GM20000 (cell line): Measurements from ENCODE around the gene ZBTB7B.

Source experiments
- DNase-seq: peaks from one replicate; pipeline ENCODE4 v3.0.0; 2012; ENCODE audit warnings: low spot score
- TF ChIP-seq, protein P1 (sequence below): IDR thresholded peaks from 2 replicates; pipeline ENCODE4 v1.5.1; 2012; ENCODE audit warnings: mild to moderate bottlenecking, control low read depth; ENCODE audit errors: extremely low read depth, missing control alignments

The ZBTB7B gene

DNA sequence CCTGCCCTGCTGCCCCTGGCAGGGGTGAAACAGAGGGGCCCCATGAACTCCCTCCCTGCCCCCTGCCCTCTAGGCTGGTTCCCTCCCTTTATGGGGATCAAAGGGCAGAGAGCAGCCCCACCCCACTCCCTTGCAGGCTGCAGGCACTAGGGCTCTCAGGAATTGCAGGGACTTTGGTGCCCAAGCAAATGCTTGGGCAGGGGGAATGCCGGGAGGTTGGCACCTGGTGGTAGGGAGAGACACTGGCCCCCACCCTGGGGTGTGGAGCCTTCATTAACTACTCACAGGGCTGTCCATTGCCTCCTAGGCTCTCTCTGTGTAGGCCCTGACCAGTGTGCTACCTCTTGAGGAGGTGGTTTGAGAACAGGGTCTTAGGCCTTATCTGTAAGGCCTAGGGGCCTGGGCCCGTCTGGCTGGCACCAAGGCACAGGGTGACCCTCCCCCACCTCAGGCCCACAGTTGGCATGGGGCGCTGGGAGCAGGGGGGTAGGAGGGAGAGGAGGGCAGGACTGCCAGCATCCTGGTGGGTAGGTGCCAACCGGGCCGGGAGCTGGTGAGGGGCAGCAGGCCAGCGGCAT, 4.7 kb downstream of the ZBTB7B start:
- no peak for DNase-seq
- TF ChIP-seq, protein P1, sequence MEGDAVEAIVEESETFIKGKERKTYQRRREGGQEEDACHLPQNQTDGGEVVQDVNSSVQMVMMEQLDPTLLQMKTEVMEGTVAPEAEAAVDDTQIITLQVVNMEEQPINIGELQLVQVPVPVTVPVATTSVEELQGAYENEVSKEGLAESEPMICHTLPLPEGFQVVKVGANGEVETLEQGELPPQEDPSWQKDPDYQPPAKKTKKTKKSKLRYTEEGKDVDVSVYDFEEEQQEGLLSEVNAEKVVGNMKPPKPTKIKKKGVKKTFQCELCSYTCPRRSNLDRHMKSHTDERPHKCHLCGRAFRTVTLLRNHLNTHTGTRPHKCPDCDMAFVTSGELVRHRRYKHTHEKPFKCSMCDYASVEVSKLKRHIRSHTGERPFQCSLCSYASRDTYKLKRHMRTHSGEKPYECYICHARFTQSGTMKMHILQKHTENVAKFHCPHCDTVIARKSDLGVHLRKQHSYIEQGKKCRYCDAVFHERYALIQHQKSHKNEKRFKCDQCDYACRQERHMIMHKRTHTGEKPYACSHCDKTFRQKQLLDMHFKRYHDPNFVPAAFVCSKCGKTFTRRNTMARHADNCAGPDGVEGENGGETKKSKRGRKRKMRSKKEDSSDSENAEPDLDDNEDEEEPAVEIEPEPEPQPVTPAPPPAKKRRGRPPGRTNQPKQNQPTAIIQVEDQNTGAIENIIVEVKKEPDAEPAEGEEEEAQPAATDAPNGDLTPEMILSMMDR: no peak

DNA sequence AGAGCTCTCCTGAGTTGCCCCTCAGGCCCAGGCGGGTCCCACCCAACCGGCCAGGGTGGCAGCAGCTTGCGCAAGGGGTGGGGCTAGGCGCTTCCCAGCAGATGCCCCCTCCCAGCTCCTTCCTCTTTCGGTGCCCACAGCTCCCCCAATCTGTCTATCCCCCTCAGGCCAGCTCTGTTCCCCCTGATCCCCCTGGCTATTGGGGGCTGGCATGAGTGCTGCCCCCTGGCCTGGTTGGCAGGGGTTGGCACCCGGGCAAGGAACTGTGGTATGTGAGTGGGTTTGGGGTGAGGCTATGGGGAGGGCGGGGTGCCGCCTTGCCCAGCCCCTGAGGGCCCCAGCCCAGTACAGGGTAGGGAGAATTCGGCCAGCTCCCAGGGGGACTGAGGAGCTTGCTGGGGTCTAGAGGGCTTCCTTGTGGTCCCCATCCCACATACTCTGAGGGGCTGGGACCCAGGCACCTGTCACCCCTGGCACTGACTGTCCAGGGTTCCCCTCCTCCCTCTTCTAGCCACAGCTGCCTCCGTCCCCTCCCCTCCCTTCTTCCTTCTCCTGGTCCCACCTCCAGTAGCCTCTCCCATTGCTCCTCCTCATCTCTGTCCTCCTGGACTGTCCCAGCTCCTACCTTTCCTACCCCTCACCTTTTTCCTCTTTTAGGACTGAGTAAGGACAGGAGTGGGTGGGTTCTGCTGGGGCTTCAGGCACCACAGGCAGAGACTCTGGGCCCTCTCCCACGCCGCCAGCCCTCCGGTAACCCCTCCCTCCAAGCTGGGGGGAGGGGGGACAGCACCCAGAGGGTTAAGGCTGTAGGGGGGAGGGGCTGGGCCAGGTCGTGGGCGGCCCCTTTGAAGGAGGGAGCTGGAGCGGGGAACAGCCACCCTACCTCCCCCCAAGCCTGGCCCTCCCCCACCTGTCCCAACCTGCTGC, 5.7 kb downstream of the ZBTB7B start:
- DNase-seq: no peak
- TF ChIP-seq, protein P1: no peak

DNA sequence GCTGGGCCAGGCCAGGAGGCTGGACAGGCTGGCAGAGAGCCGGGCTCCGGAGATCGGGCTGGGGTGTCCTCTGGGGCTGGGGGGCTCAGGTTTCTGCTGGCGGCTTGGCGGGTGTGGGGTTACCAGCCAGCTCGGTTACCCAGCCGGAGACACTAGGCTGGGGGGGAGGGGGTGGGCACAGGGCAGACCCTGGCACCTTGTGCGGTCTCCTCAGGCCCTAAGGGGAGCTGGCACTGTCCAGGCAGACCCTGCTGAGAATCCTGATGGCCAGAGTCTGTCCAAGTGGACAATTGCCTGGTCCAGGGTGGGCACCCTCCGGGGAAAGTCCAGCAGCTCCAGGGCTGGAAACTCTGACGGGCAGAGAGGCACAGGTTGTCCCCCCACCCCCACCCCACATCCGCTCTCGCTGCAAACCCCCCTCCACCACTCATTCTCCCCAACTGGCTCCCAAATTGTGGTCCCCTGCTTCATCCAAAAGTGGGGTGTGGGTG, 6.7 kb downstream of the ZBTB7B start:
- no peak for DNase-seq
- TF ChIP-seq, protein P1: no peak

DNA sequence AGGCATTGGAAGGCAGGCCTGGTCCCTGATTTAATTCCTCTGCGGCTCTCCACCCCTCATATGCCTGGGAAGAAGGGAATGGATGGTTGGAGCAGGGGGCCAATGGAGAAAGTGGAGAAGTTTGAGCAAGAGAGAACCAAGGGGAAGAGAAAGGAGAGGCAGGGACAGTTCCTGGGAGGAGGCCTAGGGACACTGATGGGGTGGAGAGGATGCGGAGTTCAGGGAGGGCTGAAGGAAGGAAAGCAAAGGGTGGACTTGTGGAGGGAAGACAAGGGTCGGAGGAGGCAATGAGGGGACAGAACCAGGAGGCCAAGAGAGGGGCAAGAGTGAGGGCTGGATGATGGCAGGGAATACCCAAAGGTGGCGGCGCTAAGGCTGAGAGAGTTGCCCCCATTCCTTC, 7.1 kb downstream of the ZBTB7B start:
- TF ChIP-seq, protein P1: no peak
- DNase-seq: no peak

DNA sequence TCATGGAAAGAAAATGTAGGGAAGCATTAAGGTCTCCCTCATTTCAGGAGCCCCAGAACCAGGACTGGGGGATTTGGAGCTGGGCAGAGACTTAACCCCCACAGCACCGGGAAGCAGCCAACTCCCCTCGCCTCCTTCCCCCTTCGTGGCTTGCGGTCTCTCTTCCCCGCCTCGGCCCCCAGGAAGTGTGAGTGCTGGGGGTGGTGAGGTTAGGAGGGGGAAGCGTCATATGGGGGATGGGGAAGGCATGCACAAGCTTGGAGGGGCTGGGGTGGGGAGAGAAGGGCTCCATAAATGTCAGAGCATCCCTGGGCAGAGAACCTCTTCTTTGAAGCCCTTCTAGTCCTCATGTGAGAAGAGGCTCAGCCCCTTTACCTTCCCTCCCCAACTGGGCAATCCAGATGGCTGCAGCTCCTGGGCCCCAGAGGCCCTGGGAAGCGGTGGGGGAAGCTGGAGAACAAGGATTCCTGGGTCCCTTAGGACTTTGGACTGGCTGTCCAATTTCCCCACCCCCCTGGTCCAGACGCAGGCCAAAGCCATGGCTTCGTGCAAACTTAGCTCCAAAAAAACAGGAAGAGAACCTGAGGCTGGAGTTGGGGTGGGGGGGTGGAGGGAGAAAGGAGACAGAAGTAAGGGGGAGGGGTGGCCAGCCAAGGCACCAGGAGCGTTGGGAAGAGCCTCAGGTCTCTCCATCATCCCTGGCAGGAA, 7.8 kb downstream of the ZBTB7B start:
- TF ChIP-seq, protein P1: no peak
- no peak for DNase-seq

DNA sequence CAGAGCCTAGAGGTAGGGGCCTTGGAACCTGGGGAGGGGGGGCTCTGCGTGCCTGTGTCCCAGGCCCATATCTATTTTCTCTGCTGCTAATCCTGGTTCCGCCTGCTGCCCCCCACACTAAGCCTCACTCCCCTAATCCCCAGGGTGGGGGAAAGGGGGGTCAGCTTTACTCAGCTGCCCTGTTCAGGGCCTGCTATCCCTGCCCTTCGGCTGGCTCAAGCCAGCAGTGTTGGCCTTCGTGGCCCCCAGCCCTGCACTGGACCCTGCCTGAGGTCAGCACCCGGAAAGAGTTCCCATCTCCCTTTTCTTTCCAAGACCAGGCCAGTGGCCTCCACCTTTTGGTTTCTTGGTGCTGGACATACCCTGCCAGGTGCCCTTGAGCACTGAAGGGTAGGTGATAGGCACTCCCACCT, 8.4 kb downstream of the ZBTB7B start:
- TF ChIP-seq, protein P1: no peak
- DNase-seq: no peak

DNA sequence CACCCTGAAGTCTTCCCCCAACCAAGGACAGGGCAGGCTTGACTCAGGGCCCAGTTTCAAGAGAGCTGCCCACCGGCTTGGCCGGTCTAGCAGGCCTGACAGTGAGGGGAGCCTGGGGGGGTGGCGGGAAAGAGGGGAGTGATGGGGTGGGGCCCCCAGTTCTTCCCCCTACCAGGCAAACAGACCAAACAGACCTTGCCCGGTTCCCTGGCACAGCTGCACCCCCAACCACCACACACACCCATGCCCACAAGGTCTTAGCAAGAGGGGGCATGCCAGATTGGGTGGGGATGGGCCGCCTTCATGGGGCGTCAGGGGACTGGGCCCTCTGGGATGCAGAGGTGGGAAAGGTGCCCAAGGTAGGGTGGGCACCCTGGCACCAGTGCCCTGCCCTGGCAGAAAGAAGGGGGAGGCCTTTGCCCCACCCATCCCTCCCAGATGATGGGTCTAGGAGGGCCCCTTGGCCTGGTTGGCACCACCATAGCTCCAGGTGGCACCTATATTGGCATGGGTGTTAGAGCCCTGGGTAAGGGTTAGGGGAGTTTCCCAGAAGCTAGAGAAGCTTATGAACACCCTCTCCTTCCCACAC, 8.9 kb downstream of the ZBTB7B start:
- no peak for DNase-seq
- TF ChIP-seq, protein P1: no peak
